HG03108 (cell line): ENCODE results near the gene SPTLC3.

Experiments used
- ATAC-seq: cut with Tn5 transposase; IDR thresholded peaks from one replicate; pipeline ENCODE4 v1.9.1; 2021; ENCODE audit warnings: moderate library complexity; ENCODE audit not compliant: unreplicated experiment

SPTLC3 gene

GRCh38 chr20:13174402-13174801 is 165.6 kb downstream of the SPTLC3 start:
- ATAC-seq: no peak

- ATAC-seq: no peak
Measured at GRCh38 chr20:13180986-13181889, 172.5 kb downstream of the SPTLC3 start.

- ATAC-seq: no peak
Measured at GRCh38 chr20:13183005-13183404, 174.2 kb downstream of the SPTLC3 start.

GRCh38 chr20:13186043-13186774 is 177.4 kb downstream of the SPTLC3 start:
- no peak for ATAC-seq

GRCh38 chr20:13187899-13188298 is 179.1 kb downstream of the SPTLC3 start:
- ATAC-seq: no peak

- ATAC-seq: no peak
Measured at GRCh38 chr20:13199279-13199678, 190.5 kb downstream of the SPTLC3 start.

GRCh38 chr20:13200767-13201500 is 192.2 kb downstream of the SPTLC3 start:
- no peak for ATAC-seq

GRCh38 chr20:13202565-13202964 is 193.8 kb downstream of the SPTLC3 start:
- no peak for ATAC-seq

GRCh38 chr20:13205425-13205824 is 196.7 kb downstream of the SPTLC3 start:
- no peak for ATAC-seq

- ATAC-seq: no peak
Measured at GRCh38 chr20:13205848-13206434, 197.2 kb downstream of the SPTLC3 start.

- no peak for ATAC-seq
Measured at GRCh38 chr20:13207016-13207415, 198.2 kb downstream of the SPTLC3 start.

GRCh38 chr20:13211956-13212618 is 203.3 kb downstream of the SPTLC3 start:
- no peak for ATAC-seq

- no peak for ATAC-seq
Measured at GRCh38 chr20:13212750-13213149, 204.0 kb downstream of the SPTLC3 start.

- ATAC-seq: no peak
Measured at GRCh38 chr20:13213335-13213734, 204.6 kb downstream of the SPTLC3 start.

- no peak for ATAC-seq
Measured at GRCh38 chr20:13216533-13216932, 207.8 kb downstream of the SPTLC3 start.
